OCI-LY3 (cell line): ENCODE results near the gene NSL1.

ENCODE experiments used
- EZH2phosphoT487 ChIP-seq: fragments of 200-600 bp; shearing (Covaris generic); IDR thresholded peaks from 2 replicates; pipeline ENCODE4 v1.6.1; 2018; ENCODE audit warnings: antibody characterized with exemption, mixed run types, low read depth
- TF ChIP-seq, protein P1 (sequence below): fragments of 200-600, 300-600 bp; sonication (generic); IDR thresholded peaks from 2 replicates; pipeline ENCODE4 v1.5.1; 2014; ENCODE audit warnings: antibody characterized with exemption, low read length, low read depth

DNA sequence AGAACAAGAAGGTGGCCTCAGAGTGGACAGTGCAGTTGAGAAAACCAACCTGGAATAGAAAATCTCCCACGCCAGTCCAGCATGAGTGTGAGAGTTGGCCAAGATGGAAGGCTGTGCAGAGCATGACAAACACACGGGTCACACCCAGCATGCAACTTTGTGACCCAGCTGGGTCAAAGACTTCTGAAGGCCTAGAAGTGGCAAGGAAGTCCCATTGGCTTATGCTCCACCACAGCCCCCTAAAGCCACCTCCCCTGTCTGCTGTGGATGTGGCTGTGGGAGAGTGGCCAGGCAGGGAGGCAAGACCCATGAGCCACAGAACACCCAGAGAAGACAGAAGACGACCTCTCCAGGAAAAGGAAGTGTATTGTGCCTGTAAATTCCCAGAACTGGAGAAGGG, 105.5 kb downstream of the NSL1 start:
- TF ChIP-seq, protein P1, sequence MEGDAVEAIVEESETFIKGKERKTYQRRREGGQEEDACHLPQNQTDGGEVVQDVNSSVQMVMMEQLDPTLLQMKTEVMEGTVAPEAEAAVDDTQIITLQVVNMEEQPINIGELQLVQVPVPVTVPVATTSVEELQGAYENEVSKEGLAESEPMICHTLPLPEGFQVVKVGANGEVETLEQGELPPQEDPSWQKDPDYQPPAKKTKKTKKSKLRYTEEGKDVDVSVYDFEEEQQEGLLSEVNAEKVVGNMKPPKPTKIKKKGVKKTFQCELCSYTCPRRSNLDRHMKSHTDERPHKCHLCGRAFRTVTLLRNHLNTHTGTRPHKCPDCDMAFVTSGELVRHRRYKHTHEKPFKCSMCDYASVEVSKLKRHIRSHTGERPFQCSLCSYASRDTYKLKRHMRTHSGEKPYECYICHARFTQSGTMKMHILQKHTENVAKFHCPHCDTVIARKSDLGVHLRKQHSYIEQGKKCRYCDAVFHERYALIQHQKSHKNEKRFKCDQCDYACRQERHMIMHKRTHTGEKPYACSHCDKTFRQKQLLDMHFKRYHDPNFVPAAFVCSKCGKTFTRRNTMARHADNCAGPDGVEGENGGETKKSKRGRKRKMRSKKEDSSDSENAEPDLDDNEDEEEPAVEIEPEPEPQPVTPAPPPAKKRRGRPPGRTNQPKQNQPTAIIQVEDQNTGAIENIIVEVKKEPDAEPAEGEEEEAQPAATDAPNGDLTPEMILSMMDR, result no peak
- no peak for TF ChIP-seq EZH2phosphoT487
